GM10266 (cell line): ENCODE measurements around the gene RNF220.

Source experiments
- DNase-seq: peaks from one replicate; pipeline ENCODE4 v3.0.0; 2012; ENCODE audit errors: extremely low spot score
- TF ChIP-seq, protein P1 (sequence below): IDR thresholded peaks from 2 replicates; pipeline ENCODE4 v1.5.1; 2012; ENCODE audit warnings: mild to moderate bottlenecking, low read depth; ENCODE audit not compliant: control insufficient read depth, insufficient read depth; ENCODE audit errors: missing control alignments

The RNF220 gene

DNA sequence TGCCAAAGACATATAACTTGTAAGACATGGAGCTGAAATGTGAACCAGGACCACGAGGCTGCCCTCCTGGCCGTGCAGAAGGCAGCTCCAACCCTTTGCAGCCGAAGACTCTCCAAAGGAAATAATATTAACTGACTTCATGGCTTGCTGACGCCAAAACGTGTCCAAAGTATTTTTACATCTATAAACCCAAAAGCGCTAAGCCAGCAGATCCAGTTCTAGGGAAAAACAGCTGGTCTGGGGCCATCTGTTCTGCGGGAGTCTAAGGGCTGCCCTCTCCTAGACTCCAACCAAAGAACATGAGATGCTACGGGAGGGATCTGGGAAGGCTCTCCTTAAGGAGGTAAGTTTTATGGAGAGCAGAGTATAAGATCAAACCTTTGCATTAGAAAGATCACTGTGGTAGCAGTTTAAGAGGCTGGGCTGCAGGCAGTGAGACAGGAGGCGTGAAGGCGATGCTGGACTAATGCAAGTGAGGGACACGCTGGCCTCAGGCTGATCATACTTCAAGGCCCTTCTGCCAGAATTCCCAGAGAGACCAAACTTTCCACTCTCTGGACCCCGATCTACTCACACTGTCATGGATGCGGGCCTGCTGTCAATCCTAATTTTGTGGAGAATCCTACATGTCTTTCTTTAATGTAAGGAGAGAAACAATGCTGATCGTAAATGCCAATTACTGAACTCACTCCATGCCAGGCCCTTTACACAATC lies 268.1 kb downstream of the RNF220 start:
- no peak for DNase-seq
- TF ChIP-seq, protein P1, sequence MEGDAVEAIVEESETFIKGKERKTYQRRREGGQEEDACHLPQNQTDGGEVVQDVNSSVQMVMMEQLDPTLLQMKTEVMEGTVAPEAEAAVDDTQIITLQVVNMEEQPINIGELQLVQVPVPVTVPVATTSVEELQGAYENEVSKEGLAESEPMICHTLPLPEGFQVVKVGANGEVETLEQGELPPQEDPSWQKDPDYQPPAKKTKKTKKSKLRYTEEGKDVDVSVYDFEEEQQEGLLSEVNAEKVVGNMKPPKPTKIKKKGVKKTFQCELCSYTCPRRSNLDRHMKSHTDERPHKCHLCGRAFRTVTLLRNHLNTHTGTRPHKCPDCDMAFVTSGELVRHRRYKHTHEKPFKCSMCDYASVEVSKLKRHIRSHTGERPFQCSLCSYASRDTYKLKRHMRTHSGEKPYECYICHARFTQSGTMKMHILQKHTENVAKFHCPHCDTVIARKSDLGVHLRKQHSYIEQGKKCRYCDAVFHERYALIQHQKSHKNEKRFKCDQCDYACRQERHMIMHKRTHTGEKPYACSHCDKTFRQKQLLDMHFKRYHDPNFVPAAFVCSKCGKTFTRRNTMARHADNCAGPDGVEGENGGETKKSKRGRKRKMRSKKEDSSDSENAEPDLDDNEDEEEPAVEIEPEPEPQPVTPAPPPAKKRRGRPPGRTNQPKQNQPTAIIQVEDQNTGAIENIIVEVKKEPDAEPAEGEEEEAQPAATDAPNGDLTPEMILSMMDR, result no peak

DNA sequence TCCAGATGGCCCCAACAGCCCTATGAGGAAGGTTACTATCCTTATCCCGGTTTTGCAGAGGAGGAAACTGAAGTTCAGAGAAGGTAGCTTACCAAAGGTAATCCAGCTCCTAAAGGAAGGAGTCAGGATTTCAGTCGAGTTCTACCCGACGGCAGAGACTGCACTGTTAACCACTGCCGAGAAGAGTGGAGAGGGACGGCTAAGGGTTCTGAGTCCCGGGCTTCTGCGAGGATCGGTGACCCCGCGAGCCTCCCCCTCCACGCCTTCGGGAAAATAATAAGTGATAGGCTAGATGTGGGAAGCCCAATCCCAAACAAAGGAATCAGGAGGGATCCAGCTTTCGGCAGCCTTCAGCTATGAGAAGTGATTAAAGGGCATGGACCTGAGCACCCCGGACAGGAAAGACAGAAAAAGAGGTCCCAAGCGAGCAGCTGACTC lies 268.6 kb downstream of the RNF220 start:
- TF ChIP-seq, protein P1, result no peak
- DNase-seq, result no peak

DNA sequence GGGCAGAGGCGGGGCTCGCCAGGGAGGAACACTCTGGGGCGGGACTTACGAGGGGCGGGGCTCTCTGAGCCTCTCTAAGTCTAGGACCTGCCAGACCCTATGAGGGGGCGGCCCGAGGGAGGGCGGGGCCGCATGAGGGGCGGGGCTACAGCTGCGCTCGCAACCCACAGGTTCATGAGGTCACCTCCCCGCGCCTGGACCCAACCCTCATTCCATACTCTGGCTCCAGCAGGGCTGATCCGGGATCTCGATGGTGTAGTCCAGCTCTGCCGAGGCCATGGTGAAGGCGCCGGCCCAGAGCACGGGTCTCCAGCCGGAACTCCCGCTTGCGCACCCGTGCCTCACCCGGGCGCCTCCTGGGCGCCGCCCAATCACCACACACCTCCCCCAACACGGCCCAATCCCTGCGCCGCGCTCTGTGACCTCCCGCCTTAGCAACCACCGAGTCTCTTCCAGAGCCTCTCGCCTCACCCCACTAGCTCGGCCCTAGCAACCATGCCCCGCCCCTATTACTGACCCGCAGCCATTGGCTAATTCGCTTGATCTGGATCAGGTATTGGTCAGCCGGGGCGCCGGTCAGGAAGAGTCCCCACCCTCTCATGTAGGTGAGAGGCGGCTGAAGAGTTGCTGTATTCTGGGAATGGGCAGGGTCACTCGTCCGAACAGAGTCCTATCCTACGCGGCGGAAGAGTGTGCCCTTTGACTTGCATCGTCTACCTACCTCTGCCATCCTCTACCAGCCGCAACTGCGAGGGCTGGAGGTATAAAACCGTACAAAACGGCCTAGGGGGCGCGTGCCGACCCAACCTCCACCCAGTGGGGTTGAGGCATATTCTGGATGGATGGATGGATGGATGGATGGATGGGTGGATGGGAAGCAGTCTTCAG lies 269.3 kb downstream of the RNF220 start, which contains the start of the genes ARMH1 and TMEM53:
ARMH1 (plus strand) TSS at position 602 of the 888 bp plus-strand sequence. CDS start 14,984 bp downstream, outside the sequence.
TMEM53 (minus strand) TSS at position 369 of the 888 bp plus-strand sequence; CDS start at position 279, 90 bp downstream.
- TF ChIP-seq, protein P1, result peak; percentile 32
- peak; percentile 93 for DNase-seq

DNA sequence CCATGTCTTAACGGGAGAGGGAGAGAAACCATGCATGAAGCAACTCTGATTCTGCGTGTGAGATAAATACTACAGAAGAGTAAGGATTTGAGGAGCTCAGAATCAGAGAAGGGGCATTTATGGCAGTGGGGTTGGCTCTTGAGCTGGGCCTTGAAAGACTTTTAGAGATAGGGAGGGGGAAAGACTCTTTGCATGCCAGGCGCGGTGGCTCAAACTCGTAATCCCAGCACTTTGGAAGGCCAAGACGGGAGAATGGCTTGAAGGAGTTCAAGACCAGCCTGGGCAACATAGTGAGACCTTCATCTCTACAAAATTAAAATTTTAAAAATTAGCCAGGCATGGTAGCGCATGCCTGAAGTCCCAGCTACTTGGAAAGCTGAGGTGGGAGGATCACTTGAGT lies 270.1 kb downstream of the RNF220 start:
- TF ChIP-seq, protein P1, result no peak
- no peak for DNase-seq

DNA sequence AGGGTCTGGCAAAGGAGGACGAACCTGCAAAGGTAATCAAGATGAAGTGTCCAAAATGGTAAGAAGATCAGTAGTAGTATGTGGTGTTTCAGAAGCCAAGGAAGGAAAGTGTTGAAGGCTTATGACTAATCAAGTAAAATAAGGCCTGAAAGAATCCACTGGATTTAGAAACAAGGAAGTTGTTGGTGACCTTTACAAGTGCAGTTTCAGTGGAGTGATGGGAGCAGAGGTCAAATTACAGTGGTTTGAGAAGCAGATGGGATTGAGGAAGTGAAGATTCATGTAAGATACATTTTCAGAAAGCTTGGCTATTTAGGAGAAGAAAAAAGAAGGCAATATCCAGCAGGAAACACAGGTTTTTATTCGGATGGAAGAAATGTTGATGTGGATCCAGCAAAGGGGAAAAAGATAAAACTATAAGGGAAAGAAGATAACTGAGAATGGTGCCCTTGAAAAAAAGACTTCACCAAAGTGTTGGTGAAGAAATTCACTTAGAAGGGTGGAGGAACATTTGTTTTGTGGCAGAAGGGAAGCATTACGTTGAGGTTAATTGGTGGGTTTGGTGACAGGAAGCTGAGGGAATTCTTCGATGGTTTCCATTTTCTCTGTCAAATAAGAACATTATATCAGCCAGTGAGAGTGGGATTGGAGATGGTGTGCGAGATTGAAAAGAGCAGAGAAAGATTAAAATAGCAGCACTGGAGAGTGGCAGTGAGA lies 271.6 kb downstream of the RNF220 start:
- DNase-seq, result no peak
- TF ChIP-seq, protein P1, result no peak

DNA sequence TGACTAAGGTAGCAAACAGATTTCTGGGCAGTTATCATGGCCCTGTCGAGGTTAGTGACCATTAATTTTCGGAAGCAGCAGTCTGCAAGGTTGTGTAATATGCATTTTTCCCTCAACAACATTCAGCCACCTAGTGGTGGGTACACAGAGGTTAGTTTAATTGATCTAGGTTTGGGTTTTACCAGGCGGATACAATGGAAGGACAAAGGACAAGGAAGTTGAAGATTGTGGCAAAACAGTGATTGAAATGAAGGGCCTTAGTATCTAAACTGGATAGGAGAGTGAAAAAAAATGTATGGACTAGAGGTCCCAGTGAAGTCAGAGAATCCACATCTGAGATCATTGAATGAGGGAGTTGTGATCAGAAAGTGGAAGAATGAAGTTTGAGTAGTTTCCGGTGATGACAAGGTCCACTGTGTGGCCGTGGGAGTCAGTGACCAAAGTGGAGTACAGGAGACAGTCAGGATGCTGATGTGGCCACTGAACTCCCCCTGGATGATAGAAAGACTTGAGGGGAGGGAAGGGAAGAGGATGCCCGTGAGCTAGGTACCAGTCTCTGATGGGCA lies 272.2 kb downstream of the RNF220 start:
- TF ChIP-seq, protein P1, result peak; percentile 50
- peak; percentile 29 for DNase-seq
